Stimulated activated CD8-positive, alpha-beta memory T cell treated with anti-CD3 and anti-CD28 coated beads, Interleukin-15, amount 100 ng/mL, for 24 hours (primary cell): Measurements from ENCODE around the gene RFX4.
"Not testable (repeated sequence)": the region's sequence is repeated elsewhere in the genome, so short reads cannot be mapped to it uniquely, and the experiment has no call there.

ENCODE experiments used
- DNase-seq: peaks from one replicate; pipeline ENCODE4 v3.0.0-alpha.2; 2020; ENCODE audit warnings: low read depth

Gene RFX4

DNA sequence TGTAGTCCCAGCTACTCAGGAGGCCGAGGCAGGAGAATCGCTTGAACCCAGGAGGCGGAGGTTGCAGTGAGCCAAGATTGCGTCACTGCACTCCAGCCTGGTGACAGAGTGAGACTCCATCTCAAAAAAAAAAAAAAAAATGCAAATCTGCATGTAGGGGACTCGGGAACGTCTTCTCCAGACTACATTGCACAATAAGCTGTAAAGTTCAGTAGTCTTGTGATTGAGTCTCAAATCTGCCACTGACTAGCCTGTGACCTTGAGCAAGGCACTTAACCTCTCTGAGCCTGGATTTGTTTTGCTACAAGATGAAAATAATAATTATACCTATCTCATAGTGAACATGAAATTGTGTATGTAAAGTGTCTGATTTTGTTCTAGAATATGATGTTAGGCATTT, 109.2 kb downstream of the RFX4 start:
- not testable (repeated sequence) for DNase-seq

- DNase-seq, result no peak
Observed at GRCh38 chr12:106692896-106693820, 110.4 kb downstream of the RFX4 start.

GRCh38 chr12:106696071-106696470, 113.3 kb downstream of the RFX4 start:
- no peak for DNase-seq

- no peak for DNase-seq
Observed at GRCh38 chr12:106696681-106697417, 114.0 kb downstream of the RFX4 start.

DNA sequence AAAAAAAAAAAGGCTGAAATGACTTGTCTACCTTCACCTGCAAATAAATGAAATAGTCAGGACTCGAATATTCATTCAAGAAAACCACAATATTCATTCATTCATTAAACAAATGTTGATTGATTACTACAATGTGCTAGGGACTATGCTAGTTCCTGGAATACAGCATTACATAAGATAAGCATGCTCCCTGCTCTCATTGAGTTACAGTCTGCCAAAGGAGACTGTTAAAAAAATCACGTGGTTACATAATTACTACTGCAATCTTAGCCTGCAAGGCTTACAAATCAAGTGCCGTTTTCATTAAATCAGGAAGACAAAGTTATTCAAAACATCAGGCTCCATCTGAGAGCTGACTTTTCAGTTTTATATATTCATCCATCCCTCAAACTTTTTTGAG, 121.3 kb downstream of the RFX4 start:
- DNase-seq, result no peak

- no peak for DNase-seq
Observed at GRCh38 chr12:106705971-106706370, 123.2 kb downstream of the RFX4 start.

DNA sequence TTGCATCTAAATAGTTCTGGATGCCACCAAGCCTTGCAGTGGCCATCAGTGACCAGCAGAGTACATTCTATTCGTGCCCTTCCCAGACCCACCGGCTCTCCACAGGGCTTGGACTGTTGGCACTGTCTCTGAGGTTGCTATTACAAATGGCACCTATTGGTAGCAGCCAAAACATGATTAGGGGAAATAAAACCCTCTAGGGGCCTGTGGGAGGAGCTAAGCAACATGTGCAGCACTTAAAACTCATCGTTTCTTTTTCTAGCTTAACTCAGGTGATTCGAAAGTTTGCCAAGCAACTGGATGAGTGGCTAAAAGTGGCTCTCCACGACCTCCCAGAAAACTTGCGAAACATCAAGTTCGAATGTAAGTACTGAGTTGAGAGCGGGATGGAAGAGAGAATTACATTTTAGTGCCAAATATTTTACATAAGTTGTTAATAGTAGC, 126.3 kb downstream of the RFX4 start:
- no peak for DNase-seq

- no peak for DNase-seq
Observed at GRCh38 chr12:106710143-106710893, 127.5 kb downstream of the RFX4 start.

GRCh38 chr12:106711316-106711715, 128.5 kb downstream of the RFX4 start:
- DNase-seq, result no peak

GRCh38 chr12:106712768-106713167, 130.0 kb downstream of the RFX4 start:
- no peak for DNase-seq

- DNase-seq, result no peak
Observed at GRCh38 chr12:106714926-106715325, 132.1 kb downstream of the RFX4 start.

GRCh38 chr12:106715582-106715981, 132.8 kb downstream of the RFX4 start:
- no peak for DNase-seq

- DNase-seq, result no peak
Observed at GRCh38 chr12:106717673-106718072, 134.9 kb downstream of the RFX4 start.

DNA sequence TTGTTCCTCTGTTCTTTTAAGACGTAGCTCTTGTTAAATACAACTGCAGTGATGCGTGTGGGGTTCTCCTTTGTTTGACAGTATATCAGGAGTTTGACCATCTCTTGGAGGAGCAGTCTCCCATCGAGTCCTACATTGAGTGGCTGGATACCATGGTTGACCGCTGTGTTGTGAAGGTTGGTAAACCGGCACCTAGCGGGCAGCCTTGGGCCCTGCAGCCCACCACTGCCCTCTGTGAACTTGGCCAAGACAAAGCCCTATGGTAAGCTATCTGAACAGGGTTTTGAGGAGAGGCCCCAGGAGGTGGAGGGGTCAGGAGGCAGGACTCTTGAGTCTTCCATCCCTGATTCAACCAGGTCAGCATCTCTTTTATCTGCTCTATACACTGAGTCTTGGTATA, 137.1 kb downstream of the RFX4 start:
- DNase-seq, result no peak

DNA sequence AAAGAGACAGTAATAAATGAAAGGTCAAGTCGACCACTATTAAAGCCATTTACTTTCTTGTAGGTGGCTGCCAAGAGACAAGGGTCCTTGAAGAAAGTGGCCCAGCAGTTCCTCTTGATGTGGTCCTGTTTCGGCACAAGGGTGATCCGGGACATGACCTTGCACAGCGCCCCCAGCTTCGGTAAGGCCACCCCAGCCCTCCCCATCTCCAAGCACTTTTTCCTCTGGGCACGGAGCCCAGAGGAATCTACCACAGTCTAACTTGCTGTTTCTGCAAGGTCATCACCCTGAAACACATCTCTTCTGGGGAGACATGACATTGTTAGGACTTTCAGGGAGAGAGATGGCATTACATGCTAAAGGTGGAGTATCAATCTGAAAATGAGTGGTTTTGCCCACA, 137.9 kb downstream of the RFX4 start:
- no peak for DNase-seq

DNA sequence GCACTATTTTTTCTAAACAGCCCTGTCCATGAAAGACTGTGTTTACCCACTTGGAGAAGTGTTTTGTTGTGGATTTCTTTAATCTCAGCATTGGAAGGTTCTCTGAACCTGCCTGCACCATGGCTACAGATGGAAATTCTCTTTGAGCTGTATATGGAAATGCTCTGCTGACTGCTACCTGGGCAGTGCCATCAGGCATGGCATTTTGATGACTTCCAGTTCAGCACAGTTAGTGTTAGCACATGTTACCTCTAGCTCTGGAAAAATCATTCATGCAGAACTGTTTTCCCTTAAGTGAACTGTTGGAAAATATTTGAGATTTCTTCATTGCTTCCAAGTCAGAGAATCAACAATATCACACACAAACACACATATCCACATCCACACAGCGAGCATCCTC, 139.1 kb downstream of the RFX4 start:
- no peak for DNase-seq

- no peak for DNase-seq
Observed at GRCh38 chr12:106722837-106723236, 140.0 kb downstream of the RFX4 start.

DNA sequence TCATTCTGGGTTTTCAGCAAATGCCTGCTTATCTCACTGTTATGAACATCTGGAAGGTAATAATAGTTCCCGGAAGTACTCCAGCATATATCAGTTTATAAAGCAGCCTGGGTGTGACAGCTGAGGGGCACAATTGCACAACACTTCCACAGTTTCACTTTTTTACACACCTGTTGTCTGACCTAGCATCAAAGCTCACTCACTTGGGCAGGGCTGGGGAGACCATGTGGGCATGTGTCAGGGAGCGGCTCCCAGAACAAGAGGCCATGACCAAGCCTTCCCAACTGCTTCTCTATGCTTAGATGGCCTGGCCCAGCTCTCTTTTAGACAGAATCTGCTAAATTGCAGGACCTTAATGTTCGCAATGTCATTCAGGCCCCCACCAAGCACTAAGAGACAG, 140.6 kb downstream of the RFX4 start:
- no peak for DNase-seq

GRCh38 chr12:106724116-106724515, 141.3 kb downstream of the RFX4 start:
- DNase-seq, result no peak

- DNase-seq, result no peak
Observed at GRCh38 chr12:106724934-106725333, 142.1 kb downstream of the RFX4 start.

- not testable (repeated sequence) for DNase-seq
Observed at GRCh38 chr12:106726603-106727202, 143.9 kb downstream of the RFX4 start.

DNA sequence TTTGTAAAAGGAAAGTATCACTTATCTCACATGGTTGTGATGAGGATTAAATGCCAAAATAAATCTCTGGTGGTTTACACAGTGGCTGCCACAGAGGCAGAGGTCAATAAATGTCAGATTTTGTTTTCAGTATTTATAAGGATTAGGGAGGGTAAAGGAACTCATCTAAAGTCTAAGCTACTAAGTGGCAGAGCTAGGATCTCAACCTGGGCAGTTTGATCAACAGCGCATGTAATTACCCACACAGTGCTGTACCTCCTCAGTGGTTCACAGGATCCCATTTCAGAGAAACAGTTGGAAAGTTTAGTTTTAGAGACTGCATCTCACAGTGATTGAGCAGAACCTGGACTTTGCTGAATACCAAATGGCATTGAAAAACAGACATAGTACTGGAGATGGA, 146.8 kb downstream of the RFX4 start:
- DNase-seq, result no peak
